B cell (primary cell): ENCODE data around the gene NFE2. TPM values are rescaled to one million over a fixed set of nuclear protein-coding genes. Genes with fewer than 3 reads are reported as not detected.

Source experiments
- ATAC-seq: fragments of 200-7000 bp; cut with Tn5 transposase; one replicate; pipeline ENCODE4 v1.10.0; 2021; ENCODE audit warnings: low read depth, mild to moderate bottlenecking, moderate number of reproducible peaks, moderate library complexity
- CTCF ChIA-PET: fragments of 350-600 bp; sonication (Branson Sonifier 250); formaldehyde crosslinking; loops from one replicate; lab custom pipeline; 2021; ENCODE audit warnings: antibody characterized with exemption, inconsistent platforms; lab: Charles Lee
- POLR2A ChIA-PET: fragments of 350-600 bp; sonication (Branson Sonifier 250); formaldehyde crosslinking; loops from one replicate; lab custom pipeline; 2021; ENCODE audit warnings: antibody characterized with exemption; lab: Charles Lee
- DNase-seq: peaks from one replicate; pipeline ENCODE4 v3.0.0; 2013
- H2AFZ ChIP-seq: 2 replicates; pipeline ENCODE4 v1.6.1; 2012; ENCODE audit warnings: mild to moderate bottlenecking, low read depth, low read length; ENCODE audit not compliant: insufficient read depth, poor library complexity, severe bottlenecking
- H3K27ac ChIP-seq, 2 donors: 1 replicate in 1 of 2; 2 replicates in 1 of 2; pipeline ENCODE4 v1.5.1; 2012 to 2013; ENCODE audit warnings: low read length in 2 of 2, mild to moderate bottlenecking in 2 of 2, moderate library complexity in 1 of 2
- H3K27me3 ChIP-seq, 4 experiments: fragments of 200-600 bp in 1 of 4; sonication (generic) in 1 of 4; replicated peaks in 1 of 4; 1 replicate in 2 of 4; 2 replicates in 2 of 4; pipeline versions ENCODE4 v1.6.1 to v1.7.0; 2013 to 2016; ENCODE audit warnings: low read length in 3 of 4, mild to moderate bottlenecking in 2 of 4, mixed read lengths in 1 of 4, moderate library complexity in 1 of 4; ENCODE audit not compliant: insufficient read depth in 4 of 4, control insufficient read depth in 3 of 4; ENCODE audit errors: control extremely low read depth in 1 of 4
- H3K36me3 ChIP-seq, 2 experiments: replicated peaks in 1 of 2; 1 replicate in 1 of 2; 2 replicates in 1 of 2; pipeline versions ENCODE4 v1.6.1 to v1.7.1; 2013; ENCODE audit warnings: low read length in 1 of 2; ENCODE audit not compliant: insufficient read depth in 2 of 2, control insufficient read depth in 1 of 2; ENCODE audit errors: control extremely low read depth in 1 of 2, extremely low read depth in 1 of 2
- H3K4me1 ChIP-seq, 2 donors: fragments of 200-600 bp in 1 of 2; sonication (generic) in 1 of 2; 1 replicate in 1 of 2; 2 replicates in 1 of 2; pipeline versions ENCODE4 v1.5.1 to v1.6.1; 2013 to 2017; ENCODE audit warnings: low read length in 2 of 2; ENCODE audit not compliant: control insufficient read depth in 2 of 2, insufficient read depth in 2 of 2
- H3K4me2 ChIP-seq: replicated peaks from 2 replicates; pipeline ENCODE3; 2012; ENCODE audit warnings: mild to moderate bottlenecking, low read depth, low read length; ENCODE audit not compliant: poor library complexity, severe bottlenecking
- H3K4me3 ChIP-seq, 5 experiments: fragments of 200-600 bp in 1 of 5; sonication (generic) in 1 of 5; 1 replicate in 3 of 5; 2 replicates in 2 of 5; pipeline versions ENCODE4 v1.5.1 to v1.7.0; 2011 to 2016; ENCODE audit warnings: low read length in 4 of 5, mild to moderate bottlenecking in 4 of 5, low read depth in 2 of 5, control low read depth in 1 of 5, moderate library complexity in 1 of 5; ENCODE audit not compliant: insufficient read depth in 1 of 5; ENCODE audit errors: control extremely low read depth in 1 of 5, extremely low read depth in 1 of 5
- H3K79me2 ChIP-seq: fragments of 200-600 bp; sonication (generic); one replicate; pipeline ENCODE4 v1.6.0; 2016; ENCODE audit warnings: low read length; ENCODE audit not compliant: control insufficient read depth, insufficient read depth
- H3K9ac ChIP-seq: fragments of 200-600 bp; sonication (generic); 2 replicates; pipeline ENCODE4 v1.6.1; 2017; ENCODE audit warnings: mild to moderate bottlenecking, low read length, moderate library complexity
- H3K9me3 ChIP-seq, 3 donors: one replicate each; pipeline versions ENCODE4 v1.6.1 to v1.7.1; 2013; ENCODE audit warnings: low read length in 2 of 3; ENCODE audit not compliant: control insufficient read depth in 2 of 3, insufficient read depth in 1 of 3; ENCODE audit errors: control extremely low read depth in 1 of 3
- H4K20me1 ChIP-seq: 2 replicates; pipeline ENCODE4 v1.6.0; 2012; ENCODE audit warnings: mild to moderate bottlenecking, low read length; ENCODE audit not compliant: insufficient read depth, control insufficient read depth, poor library complexity, severe bottlenecking
- H3K27ac Mint-ChIP-seq: one replicate; pipeline ENCODE4 v1.8.0; 2021; ENCODE audit warnings: mixed read lengths
- H3K27me3 Mint-ChIP-seq: one replicate; pipeline ENCODE4 v1.8.0; 2021; ENCODE audit warnings: mixed read lengths
- H3K4me1 Mint-ChIP-seq: one replicate; pipeline ENCODE4 v1.8.0; 2021; ENCODE audit warnings: mixed read lengths
- H3K4me3 Mint-ChIP-seq: one replicate; pipeline ENCODE4 v1.8.0; 2021; ENCODE audit warnings: mixed read lengths
- H3K9me3 Mint-ChIP-seq: one replicate; pipeline ENCODE4 v1.8.0; 2022; ENCODE audit warnings: mixed read lengths; ENCODE audit not compliant: insufficient read depth
- CTCF ChIP-seq: fragments of 200-600 bp; IDR thresholded peaks from one replicate; pipeline ENCODE4 v1.8.0; 2022; ENCODE audit warnings: antibody characterized with exemption, mild to moderate bottlenecking
- EZH2 ChIP-seq: IDR thresholded peaks from 2 replicates; pipeline ENCODE4 v1.6.1; 2012; ENCODE audit warnings: borderline replicate concordance, low read depth, mild to moderate bottlenecking, moderate library complexity, low read length; ENCODE audit not compliant: insufficient read depth, poor library complexity, severe bottlenecking
- WGBS: methylation state at CpG from one replicate; pipeline ENCODE4 v1.1.5; 2013; ENCODE audit warnings: missing lambda C conversion rate; ENCODE audit not compliant: insufficient coverage; 5-methylcytosine and 5-hydroxymethylcytosine counted together
- intact Hi-C: fragments of 100-400 bp; cut with micrococcal nuclease; formaldehyde crosslinking; loops from one replicate; pipeline ENCODE4 v1.10.0; 2022
- polyA plus RNA-seq: library from polyadenylated mRNA; depleted of rRNA; stranded (reverse); fragments of >200 nt; gene quantifications from 2 replicates; pipeline ENCODE4 v1.2.3, GENCODE V29; 2012
- total RNA-seq, 2 donors: library from RNA; stranded (reverse); fragments of 120-200 nt in 1 of 2; gene quantifications; 1 replicate in 1 of 2; 2 replicates in 1 of 2; pipeline versions ENCODE4 v1.2.3 to v1.2.4, GENCODE V29; 2013 to 2022

NFE2 gene
- total and polyA plus RNA-seq, 2 donors (not counting 1 experiment from before 2014, with no cell fraction given), result 0.60 TPM; not detected in 1

GRCh38 chr12:54266852-54267251, 34.0 kb downstream of the NFE2 start:
- no CpG with 5 or more reads among the region's 2 CpGs for WGBS
- Mint-ChIP-seq H3K4me3 (no peak overlapping the region), H3K4me1 (peaks cover 2% of the 10 kb centered on the region), H3K27me3 (no peaks in the 10 kb centered on the region), H3K27ac (no peak overlapping the region), H3K9me3 (no peaks in the 10 kb centered on the region)
- Histone ChIP-seq H3K4me2 (no peak overlapping the region), H3K9ac (no peak overlapping the region), H2AFZ (no peak overlapping the region), H3K4me3 (no peak overlapping the region), H4K20me1 (no peaks in the 10 kb centered on the region), H3K36me3 (no peaks in the 10 kb centered on the region), H3K27me3 (no peaks in the 10 kb centered on the region), H3K9me3 (no peaks in the 10 kb centered on the region), H3K79me2 (peaks cover 95% of the 10 kb centered on the region), H3K4me1 (peaks cover 0 to under 1% of the 10 kb centered on the region in 2 donors), H3K27ac (no peak overlapping the region)
- intact Hi-C loops, result no loop called here
- TF ChIP-seq EZH2 (no peak), CTCF (no peak)
- ChIA-PET POLR2A (no interaction called here), CTCF (interaction anchor here (1.2 to 6.6 kb wide), 4 partner anchors 14 to 133 kb away, joined by 3 to 46 read pairs (median 4); no protein-coding TSS in a partner anchor)
- ATAC-seq (no peak), DNase-seq (no peak)

- H4K20me1 ChIP-seq, result no peaks in the 10 kb centered on the region
- Mint-ChIP-seq H3K4me1 (peaks cover 7% of the 10 kb centered on the region), H3K27me3 (no peaks in the 10 kb centered on the region), H3K27ac (no peak overlapping the region), H3K4me3 (no peak overlapping the region), H3K9me3 (no peaks in the 10 kb centered on the region)
- no peaks in the 10 kb centered on the region for H3K27me3 ChIP-seq
- intact Hi-C loops, result no loop called here
- no peak overlapping the region for H3K4me2 ChIP-seq
- H2AFZ ChIP-seq, result no peak overlapping the region
- DNase-seq, result no peak
- TF ChIP-seq EZH2 (no peak), CTCF (no peak)
- no peak overlapping the region for H3K4me3 ChIP-seq
- no peak overlapping the region for H3K9ac ChIP-seq
- no peak for ATAC-seq
- WGBS, result 96% methylated on average over 2 of the region's 4 CpGs
- no peak overlapping the region for H3K27ac ChIP-seq
- ChIA-PET POLR2A (no interaction called here), CTCF (interaction anchor here (1.1 to 6.6 kb wide), 5 partner anchors 13 to 134 kb away, joined by 3 to 46 read pairs (median 4); no protein-coding TSS in a partner anchor)
- no peaks in the 10 kb centered on the region for H3K9me3 ChIP-seq
- peaks cover 93% of the 10 kb centered on the region for H3K79me2 ChIP-seq
- no peaks in the 10 kb centered on the region for H3K36me3 ChIP-seq
- peaks cover 2 to 5% of the 10 kb centered on the region in 2 donors for H3K4me1 ChIP-seq
Observed at GRCh38 chr12:54265364-54265812, 35.4 kb downstream of the NFE2 start.
